Measurements from ENCODE around the gene RAI14. TPM values are rescaled to one million over a fixed set of nuclear protein-coding genes. Genes with fewer than 3 reads are reported as not detected.

Gene RAI14
- total RNA-seq, 1 experiment from 2014 or later = 23.6 TPM

- Histone ChIP-seq H3K36me3 (ENCODE audit: insufficient read depth, low read length, poor library complexity, severe bottlenecking) (no peaks in the 10 kb centered on the region), H3K4me1 (ENCODE audit: insufficient read depth, low read length, poor library complexity, severe bottlenecking) (no peaks in the 10 kb centered on the region), H3K4me3 (ENCODE audit: low read depth, low read length, poor library complexity, severe bottlenecking) (no peak overlapping the region), H3K27ac (ENCODE audit: low read depth, low read length, poor library complexity, severe bottlenecking) (no peak overlapping the region), H3K9me3 (ENCODE audit: low read depth, low read length, poor library complexity, severe bottlenecking) (no peaks in the 10 kb centered on the region), H3K27me3 (replicated peaks; ENCODE audit: insufficient read depth, low read depth, low read length, poor library complexity) (no peaks in the 10 kb centered on the region)
- no peak for DNase-seq (ENCODE audit: low spot score)
- ChIA-PET CTCF (no interaction called here), POLR2A (ENCODE audit: low non-redundant PET) (no interaction called here)
- BruUV-seq (replicated peaks) = no TSS peak
- intact Hi-C loops (cut with micrococcal nuclease; ENCODE audit: unreplicated experiment) = no loop called here
- TF ChIP-seq CTCF (conservative IDR thresholded peaks at IDR 0.05; ENCODE audit: low read depth, low read length) (no peak), EZH2 (IDR thresholded peaks at IDR 0.05; ENCODE audit: borderline replicate concordance, low read depth, low read length, poor library complexity, severe bottlenecking) (no peak)
Measured at GRCh38 chr5:34833976-34834793, 178.1 kb downstream of the RAI14 start.

GRCh38 chr5:34834794-34835089 lies 178.6 kb downstream of the RAI14 start:
- intact Hi-C loops (cut with micrococcal nuclease; ENCODE audit: unreplicated experiment) = no loop called here
- no peak overlapping the region for H3K27ac ChIP-seq (ENCODE audit: low read depth, low read length, poor library complexity, severe bottlenecking)
- no peaks in the 10 kb centered on the region for H3K27me3 ChIP-seq (replicated peaks; ENCODE audit: insufficient read depth, low read depth, low read length, poor library complexity)
- H3K4me3 ChIP-seq (ENCODE audit: low read depth, low read length, poor library complexity, severe bottlenecking) = no peak overlapping the region
- H3K36me3 ChIP-seq (ENCODE audit: insufficient read depth, low read length, poor library complexity, severe bottlenecking) = no peaks in the 10 kb centered on the region
- DNase-seq (ENCODE audit: low spot score) = no peak
- no peaks in the 10 kb centered on the region for H3K9me3 ChIP-seq (ENCODE audit: low read depth, low read length, poor library complexity, severe bottlenecking)
- H3K4me1 ChIP-seq (ENCODE audit: insufficient read depth, low read length, poor library complexity, severe bottlenecking) = no peaks in the 10 kb centered on the region
- TF ChIP-seq EZH2 (IDR thresholded peaks at IDR 0.05; ENCODE audit: borderline replicate concordance, low read depth, low read length, poor library complexity, severe bottlenecking) (no peak), CTCF (conservative IDR thresholded peaks at IDR 0.05; ENCODE audit: low read depth, low read length) (no peak)
- POLR2A ChIA-PET (ENCODE audit: low non-redundant PET) = no interaction called here
- no TSS peak for BruUV-seq (replicated peaks)
- CTCF ChIA-PET = no interaction called here

GRCh38 chr5:34835664-34836063 lies 179.5 kb downstream of the RAI14 start:
- no TSS peak for BruUV-seq (replicated peaks)
- Histone ChIP-seq H3K4me3 (ENCODE audit: low read depth, low read length, poor library complexity, severe bottlenecking) (no peak overlapping the region), H3K36me3 (ENCODE audit: insufficient read depth, low read length, poor library complexity, severe bottlenecking) (no peaks in the 10 kb centered on the region), H3K9me3 (ENCODE audit: low read depth, low read length, poor library complexity, severe bottlenecking) (no peaks in the 10 kb centered on the region), H3K4me1 (ENCODE audit: insufficient read depth, low read length, poor library complexity, severe bottlenecking) (no peaks in the 10 kb centered on the region), H3K27ac (ENCODE audit: low read depth, low read length, poor library complexity, severe bottlenecking) (no peak overlapping the region), H3K27me3 (replicated peaks; ENCODE audit: insufficient read depth, low read depth, low read length, poor library complexity) (no peaks in the 10 kb centered on the region)
- DNase-seq (ENCODE audit: low spot score) = no peak
- TF ChIP-seq EZH2 (IDR thresholded peaks at IDR 0.05; ENCODE audit: borderline replicate concordance, low read depth, low read length, poor library complexity, severe bottlenecking) (no peak), CTCF (conservative IDR thresholded peaks at IDR 0.05; ENCODE audit: low read depth, low read length) (no peak)
- CTCF ChIA-PET = no interaction called here
- intact Hi-C loops (cut with micrococcal nuclease; ENCODE audit: unreplicated experiment) = no loop called here
- POLR2A ChIA-PET (ENCODE audit: low non-redundant PET) = no interaction called here

Data from A673 (cell line).